Fibroblast of pulmonary artery (primary cell): Measurements from ENCODE around the gene ADNP2.

Experiments used
- DNase-seq: peaks from one replicate; pipeline ENCODE4 v3.0.0-alpha.2; 2010; ENCODE audit warnings: low read depth
- H3K4me3 ChIP-seq: replicated peaks from 2 replicates; pipeline ENCODE4 v1.5.1; 2011; ENCODE audit warnings: low read depth, mild to moderate bottlenecking, control low read depth, low read length, moderate library complexity
- TF ChIP-seq, protein P1 (sequence below): IDR thresholded peaks from 2 replicates; pipeline ENCODE4 v1.5.1; 2011; ENCODE audit warnings: mild to moderate bottlenecking, control low read depth, low read length, inconsistent platforms; ENCODE audit errors: missing control alignments

The ADNP2 gene

DNA sequence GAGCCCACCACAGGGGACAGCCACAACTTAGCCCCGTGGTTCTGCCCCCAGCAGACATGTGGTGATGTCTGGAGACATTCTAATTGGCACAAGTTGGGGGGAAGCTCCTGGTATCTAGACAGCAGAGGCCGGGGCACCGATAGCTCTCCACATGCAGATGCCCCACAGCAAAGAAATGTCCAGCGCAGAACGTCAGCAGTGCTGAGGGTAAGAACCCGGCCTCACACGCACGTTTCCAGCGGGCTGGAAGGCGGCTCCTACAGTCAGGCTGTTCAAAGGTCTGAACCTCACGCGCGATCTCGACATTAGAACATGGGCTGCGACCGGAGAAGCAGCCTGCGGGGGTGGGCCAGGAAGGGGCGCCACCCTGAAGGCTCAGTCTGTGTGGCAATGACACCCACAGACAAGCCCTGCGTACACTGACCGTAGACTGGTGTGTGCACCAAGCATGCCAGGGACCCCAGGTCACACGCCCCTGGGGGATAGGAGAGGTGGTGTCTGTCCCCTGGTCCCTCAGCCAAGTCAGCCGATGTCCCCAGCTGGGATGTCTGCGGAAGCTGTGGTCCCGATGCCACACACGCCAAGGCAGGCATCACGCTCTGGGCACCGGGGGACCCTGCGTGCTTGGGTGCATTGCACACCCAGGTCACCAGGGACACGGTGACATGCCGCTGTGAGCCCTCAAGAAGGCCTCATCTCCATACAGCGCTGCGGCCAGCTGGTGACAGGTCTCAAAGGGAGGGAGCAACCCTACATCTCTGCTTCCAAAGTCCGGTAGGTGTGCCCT is 71.9 kb downstream of the ADNP2 start:
- no peak overlapping the region for H3K4me3 ChIP-seq
- TF ChIP-seq, protein P1, sequence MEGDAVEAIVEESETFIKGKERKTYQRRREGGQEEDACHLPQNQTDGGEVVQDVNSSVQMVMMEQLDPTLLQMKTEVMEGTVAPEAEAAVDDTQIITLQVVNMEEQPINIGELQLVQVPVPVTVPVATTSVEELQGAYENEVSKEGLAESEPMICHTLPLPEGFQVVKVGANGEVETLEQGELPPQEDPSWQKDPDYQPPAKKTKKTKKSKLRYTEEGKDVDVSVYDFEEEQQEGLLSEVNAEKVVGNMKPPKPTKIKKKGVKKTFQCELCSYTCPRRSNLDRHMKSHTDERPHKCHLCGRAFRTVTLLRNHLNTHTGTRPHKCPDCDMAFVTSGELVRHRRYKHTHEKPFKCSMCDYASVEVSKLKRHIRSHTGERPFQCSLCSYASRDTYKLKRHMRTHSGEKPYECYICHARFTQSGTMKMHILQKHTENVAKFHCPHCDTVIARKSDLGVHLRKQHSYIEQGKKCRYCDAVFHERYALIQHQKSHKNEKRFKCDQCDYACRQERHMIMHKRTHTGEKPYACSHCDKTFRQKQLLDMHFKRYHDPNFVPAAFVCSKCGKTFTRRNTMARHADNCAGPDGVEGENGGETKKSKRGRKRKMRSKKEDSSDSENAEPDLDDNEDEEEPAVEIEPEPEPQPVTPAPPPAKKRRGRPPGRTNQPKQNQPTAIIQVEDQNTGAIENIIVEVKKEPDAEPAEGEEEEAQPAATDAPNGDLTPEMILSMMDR, result no peak
- DNase-seq, result no peak

DNA sequence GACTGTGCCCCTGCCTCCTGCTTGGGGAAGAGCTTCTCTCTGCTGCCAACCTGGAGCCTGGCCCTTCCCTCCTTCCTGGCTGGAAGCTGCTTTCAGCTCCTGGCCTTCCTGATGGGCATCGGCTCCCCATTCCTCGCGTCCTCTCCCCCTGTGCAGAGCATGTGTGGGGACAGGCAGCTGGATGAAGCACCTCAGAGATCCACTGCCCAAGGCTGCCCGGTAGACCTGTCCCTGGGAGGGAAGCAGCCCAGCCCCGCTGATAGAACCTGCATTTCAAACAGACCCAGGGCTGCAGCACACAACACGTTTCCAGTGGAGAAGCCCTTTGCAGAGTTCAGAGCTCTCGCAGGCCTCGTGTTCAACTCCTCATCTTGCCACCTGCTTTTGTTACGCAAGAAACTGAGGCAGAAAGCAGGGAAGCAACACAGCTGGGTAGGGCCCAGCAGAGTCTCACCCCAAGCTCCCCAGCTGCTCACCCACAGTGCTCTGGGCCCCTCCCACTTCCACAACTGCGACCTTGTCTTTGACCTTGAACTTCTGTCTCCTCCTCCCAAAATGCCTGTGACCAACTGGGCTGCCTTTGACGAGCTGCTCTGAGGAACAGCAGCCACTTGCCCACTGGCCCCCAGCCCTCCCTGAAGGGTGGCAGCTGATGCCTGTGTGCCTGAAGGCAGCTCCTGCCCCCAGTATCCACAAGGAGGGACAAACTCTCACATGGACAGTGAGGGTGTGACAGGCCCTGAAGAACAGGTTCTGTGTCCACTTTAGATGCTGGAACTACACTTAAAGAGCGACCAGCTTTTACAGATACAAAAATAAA is 72.8 kb downstream of the ADNP2 start:
- no peak overlapping the region for H3K4me3 ChIP-seq
- no peak for DNase-seq
- TF ChIP-seq, protein P1, result no peak

DNA sequence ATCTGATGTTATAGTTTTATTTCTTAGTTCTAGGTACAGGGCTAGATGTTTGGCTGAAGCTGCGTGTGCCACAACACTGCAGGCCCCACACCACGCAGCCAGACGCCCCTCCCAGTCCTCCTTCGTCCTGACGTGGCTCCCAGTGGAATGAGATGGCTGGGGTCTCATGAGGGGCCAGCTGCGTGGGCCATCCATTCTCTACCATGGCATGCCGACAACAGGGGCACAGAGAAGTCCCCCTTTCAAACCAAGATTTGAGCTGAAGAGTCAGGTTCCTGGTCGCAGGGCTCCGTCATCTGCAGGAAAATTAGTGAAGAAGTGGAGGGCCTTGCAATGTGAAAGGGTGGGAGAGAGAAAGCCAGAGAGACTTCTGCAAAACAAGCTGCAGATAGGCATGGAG is 73.8 kb downstream of the ADNP2 start:
- DNase-seq, result no peak
- no peak overlapping the region for H3K4me3 ChIP-seq
- TF ChIP-seq, protein P1, result no peak

DNA sequence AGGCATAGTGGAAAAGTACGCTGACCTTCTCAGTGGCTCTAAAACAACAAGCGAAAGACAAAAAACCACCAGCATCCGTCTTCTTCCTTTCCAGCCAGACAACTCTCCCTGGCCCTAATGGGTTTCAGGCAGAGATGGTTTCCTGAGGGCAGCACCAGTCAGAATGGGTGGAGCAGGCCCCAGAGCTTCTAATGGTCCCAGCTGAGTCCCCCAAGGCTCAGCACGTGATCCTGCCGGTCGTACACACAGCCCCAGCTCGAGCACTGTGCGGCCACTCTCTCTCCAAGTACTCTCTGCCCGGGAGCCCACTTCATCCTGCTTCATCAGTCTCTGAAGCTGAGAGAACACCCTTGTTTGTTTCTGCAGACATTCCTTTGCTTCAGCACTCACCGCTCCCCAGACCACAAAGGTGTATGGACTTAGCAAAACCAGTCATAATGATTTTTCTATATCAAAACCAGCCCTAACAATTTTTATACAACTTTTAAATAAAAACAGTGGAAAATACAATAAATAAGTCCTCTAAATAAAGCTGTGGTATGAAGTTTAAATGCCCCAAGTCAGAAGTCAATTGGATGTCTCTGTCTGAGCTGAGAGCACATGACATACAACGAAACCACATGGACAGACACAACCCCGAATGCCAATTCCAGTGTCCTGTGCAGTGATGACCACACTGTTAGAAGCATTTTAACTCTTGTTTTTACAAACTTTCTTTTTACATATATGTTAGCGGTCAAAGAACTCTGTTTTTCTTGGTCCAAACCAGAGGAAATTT is 74.4 kb downstream of the ADNP2 start:
- no peak overlapping the region for H3K4me3 ChIP-seq
- TF ChIP-seq, protein P1, result no peak
- DNase-seq, result no peak

DNA sequence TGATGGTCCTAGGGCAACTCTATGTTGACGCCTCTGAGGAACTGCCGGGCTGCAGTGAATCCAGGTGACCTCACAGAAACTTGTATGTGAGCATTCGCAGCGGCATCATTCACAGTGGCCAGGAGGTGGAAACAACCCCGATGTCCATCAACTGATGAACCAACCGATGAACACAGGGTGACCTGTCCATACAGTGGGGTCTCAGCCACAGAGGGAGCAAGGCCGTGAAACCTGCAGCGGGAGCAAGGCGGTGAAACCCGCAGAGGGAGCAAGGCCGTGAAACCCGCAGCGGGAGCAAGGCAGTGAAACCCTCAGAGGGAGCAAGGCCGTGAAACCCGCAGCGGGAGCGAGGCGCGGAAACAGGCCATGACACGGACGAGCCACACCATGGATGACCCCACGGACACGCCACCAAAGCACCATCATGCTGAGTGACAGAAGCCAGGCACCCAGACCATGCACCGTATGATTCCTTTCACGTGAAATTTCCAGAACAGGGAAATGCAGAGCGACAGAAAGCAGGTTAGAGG is 75.2 kb downstream of the ADNP2 start:
- DNase-seq, result no peak
- no peak overlapping the region for H3K4me3 ChIP-seq
- TF ChIP-seq, protein P1, result no peak

DNA sequence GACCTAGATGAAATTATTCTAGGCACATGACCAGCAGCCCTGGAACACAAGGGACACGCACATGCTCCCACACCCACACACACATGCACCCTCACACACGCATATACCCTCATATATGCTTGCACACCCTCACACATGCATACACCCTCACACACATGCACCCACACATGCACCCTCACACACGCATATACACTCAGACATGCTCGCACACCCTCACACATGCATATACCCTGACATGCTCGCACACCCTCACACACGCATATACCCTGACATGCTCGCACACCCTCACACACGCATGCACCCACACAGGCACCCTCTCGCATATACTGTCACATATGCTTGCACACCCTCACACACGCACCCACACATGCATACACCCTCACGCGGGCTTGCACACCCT is 76.5 kb downstream of the ADNP2 start:
- no peak overlapping the region for H3K4me3 ChIP-seq
- TF ChIP-seq, protein P1, result no peak
- DNase-seq, result no peak
